HG03378 (cell line): ENCODE results near the gene SLMAP.
"Not testable (repeated sequence)": the region's sequence is repeated elsewhere in the genome, so short reads cannot be mapped to it uniquely, and the experiment has no call there.

Experiments used
- ATAC-seq: cut with Tn5 transposase; IDR thresholded peaks from one replicate; pipeline ENCODE4 v1.9.1; 2021; ENCODE audit warnings: mild to moderate bottlenecking, moderate library complexity; ENCODE audit not compliant: unreplicated experiment

SLMAP gene

DNA sequence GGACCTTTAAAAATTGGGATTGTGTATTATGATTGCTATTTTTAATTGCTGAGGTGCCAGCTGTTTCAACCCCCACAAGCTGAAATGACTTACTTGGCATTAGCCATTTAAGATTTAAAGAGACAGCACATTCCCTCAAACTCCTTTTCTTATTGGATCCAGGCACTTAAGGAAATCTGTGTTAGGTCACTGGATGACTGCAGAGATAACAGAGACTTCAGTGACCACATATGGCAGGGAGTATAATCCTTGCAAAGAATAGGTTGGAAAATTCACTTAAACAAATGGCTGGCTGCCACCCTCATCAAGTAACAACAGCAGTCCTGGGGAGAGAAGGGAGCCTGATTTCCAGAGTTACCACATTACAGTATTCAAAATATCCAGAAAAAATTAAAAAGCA, 66.6 kb downstream of the SLMAP start:
- no peak for ATAC-seq

DNA sequence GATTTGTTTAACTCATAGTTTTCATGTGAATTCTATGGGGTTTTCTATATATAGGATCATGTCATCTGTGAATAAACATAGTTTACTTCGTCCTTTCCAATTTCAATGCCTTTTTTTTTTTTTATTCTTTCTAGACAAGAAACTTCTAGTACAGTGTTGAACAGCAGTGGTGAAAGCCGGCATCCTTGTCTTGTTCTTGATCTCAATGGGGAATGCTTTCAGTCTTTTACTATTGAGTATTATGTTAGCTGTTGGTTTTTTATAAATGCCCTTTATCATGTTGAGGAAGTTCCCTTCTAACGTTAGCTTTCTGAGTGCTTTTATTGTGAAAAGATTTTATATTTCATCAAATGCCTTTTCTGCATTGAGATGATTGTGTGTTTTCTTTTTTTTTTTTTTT, 69.0 kb downstream of the SLMAP start:
- ATAC-seq: no peak

DNA sequence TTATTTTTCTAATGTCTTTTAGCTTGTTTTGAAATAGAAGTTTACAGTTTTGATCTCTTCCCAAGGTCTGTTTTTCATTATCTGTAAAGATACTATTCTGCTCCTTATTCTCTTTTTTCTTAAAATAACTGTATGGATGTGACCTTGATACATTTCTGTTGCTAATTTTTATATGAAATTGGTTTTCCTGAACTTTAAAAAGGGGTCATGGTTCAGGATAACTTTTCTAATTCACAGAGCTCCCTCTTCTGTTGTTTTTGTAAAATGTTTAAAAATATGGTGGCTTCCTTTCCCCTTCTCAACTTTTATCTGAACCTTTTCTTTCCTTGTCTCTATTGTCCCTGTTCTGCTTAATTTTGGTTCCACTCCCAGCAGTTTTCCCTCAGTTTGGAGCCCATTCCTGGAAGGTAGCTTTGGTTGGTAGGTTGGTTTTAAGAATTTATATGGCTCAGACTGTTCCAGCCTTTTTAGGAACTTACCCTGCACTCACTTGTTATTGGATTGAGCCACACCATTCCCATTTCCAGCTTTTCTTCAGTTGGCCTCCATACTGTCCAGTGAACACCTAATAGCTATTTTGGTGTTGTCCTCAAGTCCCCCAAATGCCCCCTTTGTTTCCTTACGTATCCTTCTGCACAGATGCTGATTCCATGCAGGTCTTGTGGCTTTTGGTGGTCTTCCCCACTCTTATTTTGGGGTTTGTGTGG, 70.3 kb downstream of the SLMAP start:
- no peak for ATAC-seq

DNA sequence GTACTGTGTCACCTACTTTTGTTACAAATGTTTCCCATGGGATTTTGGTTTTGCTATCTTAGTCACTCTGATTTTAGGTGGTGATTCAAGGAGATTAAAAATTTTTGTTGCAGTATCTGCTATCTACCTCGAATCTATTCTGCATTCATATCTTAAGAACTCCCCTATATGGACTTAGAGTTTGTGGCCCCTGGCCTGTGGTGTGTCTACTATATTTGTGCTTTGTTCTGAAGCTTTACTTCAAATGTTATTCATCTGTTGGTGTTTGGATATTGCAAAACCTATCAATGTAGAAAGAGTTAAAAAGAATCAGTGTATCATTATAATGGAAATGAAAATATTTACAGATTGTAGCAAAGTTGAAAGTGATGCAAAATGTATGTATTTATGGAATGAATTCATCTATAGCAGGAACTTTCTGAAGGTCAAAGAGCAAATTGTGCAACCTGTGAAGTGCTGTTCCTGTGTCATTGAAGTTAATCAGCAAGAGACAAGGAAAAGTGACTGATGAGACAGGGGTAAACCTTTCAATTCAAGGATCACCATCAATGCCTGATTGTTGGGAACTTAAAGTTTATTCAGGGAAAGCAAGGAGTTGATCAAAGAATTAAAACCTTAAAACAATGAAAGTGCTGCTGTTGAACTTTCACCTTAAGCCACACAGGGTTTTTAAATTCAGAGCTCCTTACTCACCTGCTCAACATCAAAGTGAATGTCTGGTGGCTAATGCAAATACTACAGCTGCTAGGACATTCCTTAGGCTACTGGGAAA, 71.0 kb downstream of the SLMAP start:
- no peak for ATAC-seq

DNA sequence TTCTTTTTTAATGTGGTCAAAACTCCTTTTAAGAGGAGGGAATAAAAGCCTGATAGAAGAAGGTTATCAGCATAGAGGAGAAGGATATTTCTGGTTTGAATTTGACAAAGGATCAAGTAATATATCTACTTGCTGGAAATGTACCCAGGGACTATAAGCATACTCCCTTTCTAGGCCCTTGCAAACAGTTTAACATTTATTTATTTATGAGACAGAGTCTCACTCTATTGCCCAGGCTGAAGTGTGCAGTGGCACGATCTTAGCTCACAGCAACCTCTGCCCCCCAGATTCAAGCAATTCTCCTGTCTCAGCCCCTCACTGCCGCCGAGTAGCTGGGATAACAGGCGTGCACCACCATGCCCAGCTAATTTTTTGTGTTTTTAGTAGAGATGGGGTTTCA, 71.6 kb downstream of the SLMAP start:
- ATAC-seq: no peak

DNA sequence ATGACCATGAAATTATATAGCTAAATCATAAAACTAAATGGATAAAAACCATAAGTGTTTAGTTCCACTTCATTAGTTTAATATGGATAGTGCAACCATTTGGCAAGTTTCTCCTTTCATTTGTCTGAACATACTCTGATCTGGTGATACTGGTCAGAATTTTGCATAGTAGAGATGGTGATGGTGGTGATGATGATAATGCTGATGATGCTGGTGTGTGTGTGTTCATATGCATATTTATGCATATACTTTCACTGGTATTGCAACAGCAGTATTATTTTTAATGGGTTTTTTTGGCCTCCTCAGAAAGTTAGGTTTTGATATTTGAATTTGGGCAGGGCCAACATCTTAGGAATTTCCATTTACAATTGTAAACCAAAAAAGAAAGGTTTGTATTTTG, 76.4 kb downstream of the SLMAP start:
- no peak for ATAC-seq

DNA sequence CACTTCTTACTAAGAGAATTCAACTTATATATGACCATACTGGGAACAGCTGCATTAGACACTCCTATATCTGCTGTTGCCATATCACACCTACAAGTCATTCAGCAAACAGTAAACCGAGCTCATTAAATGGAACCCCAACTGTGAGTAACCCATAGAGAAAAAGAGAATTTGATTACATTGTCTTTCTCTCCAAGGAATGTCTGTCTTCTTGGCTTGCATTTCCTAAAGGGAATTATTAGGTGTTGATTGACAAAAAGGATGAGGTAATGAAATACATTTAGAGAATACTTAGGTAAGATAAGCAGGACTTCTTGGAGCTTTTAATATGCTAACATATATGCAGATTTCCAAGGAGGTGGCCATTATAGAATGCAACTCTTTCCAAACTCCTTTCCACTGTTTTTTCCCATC, 76.8 kb downstream of the SLMAP start:
- ATAC-seq: no peak

- ATAC-seq: no peak
Observed at GRCh38 chr3:57833763-57834162, 77.7 kb downstream of the SLMAP start.

GRCh38 chr3:57837686-57838085, 81.6 kb downstream of the SLMAP start:
- ATAC-seq: no peak

GRCh38 chr3:57838627-57839026, 82.5 kb downstream of the SLMAP start:
- ATAC-seq: no peak

DNA sequence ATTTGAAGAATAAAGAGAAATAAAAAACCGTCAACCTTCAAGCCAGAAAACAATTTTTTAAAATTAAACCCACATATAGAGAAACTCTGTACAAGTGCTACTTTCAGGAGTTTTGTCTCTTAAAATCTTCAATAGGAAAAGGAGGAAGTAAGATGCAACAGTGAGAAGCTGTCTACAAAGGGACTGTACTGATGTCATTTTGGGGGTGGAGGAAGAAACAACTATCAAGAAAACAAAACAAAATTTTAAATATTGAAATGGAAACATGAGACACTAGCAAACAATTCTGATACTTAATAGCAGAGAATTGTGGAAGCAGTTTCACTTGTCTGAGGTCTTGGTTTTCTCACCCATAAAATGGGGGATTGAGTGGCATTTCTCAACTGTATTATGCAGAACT, 84.4 kb downstream of the SLMAP start:
- no peak for ATAC-seq

- ATAC-seq: no peak
Observed at GRCh38 chr3:57841818-57842217, 85.7 kb downstream of the SLMAP start.

DNA sequence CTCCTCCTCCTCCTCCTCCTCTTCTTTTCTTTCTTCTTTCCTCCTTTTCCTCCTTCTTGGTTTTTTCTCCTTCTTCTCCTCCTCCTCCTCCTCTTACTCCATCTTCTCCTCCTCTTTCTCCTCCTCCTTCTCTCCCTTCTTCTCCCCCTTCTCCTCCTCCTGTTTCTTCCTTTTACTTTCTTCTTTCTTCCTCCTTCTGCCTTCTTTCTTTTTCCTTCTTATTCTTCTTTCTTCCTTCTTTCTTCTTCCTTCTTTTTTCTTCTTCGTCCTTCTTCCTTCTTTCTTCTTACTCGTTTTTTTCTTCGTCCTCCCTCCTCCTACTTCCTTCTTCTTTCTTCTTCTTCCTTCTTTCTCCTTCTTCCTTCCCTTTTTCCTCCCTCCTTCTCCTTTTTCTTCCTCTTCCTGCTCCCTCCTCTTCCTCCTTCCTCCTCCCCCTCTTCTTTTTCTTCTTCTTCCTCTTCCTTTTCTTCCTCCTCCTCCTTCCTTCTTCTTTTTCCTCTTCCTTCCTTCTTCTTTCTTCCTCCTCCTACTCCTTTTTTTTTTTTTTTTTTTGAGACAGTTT, 92.1 kb downstream of the SLMAP start:
- no peak for ATAC-seq

DNA sequence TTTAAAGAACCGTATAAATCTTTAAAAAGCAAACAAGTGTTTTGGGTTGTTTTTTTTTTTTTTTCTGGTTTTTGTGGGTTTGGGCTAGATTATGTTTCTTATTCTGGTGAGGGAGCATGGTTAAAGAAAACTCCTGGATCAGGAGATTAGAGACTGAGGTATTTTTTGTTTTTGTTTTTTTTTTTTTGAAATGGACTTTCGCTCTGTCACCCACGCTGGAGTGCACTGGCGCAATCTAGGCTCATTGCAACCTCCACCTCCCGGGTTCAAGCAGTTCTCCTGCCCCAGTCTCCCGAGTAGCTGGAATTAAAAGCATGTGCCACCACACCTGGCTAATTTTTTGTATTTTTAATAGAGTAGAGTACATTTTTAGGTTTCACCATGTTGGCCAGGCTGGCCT, 95.2 kb downstream of the SLMAP start:
- no peak for ATAC-seq

DNA sequence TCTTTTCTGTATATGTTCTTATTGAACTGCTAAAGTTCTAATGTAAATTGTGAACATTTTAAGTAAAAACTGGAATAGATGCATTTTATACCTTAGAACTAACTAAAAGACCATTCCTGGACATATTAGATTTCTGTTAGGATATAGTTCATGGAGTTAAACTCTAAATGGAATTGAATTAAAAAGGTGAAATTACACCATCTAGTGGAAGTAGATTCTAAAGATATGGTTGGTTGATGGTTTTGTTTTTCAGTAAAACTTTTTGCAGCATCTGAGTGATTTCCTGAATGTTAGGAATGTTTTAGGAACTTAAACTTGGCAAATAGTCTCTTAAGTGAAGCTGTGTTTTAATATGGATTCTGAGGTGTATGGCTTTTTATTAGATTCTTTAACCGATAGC, 96.8 kb downstream of the SLMAP start:
- no peak for ATAC-seq

DNA sequence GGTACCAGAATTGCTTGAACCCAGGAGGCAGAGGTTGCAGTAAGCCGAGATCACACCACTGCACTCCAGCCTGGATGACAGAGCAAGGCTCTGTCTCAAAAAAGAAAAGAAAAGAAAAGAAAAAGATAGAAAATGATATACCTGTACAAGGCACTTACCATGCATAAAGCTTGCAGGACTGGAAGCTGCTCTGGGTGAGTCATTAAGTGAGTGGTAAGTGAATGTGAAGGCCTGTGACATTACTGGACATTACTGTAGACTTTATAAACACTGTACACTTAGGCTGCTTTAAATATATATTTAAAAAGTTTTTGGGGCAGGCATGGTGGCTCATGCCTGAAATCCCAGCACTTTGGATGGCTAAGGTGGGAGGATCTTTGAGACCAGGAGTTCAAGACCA, 99.2 kb downstream of the SLMAP start:
- no peak for ATAC-seq

DNA sequence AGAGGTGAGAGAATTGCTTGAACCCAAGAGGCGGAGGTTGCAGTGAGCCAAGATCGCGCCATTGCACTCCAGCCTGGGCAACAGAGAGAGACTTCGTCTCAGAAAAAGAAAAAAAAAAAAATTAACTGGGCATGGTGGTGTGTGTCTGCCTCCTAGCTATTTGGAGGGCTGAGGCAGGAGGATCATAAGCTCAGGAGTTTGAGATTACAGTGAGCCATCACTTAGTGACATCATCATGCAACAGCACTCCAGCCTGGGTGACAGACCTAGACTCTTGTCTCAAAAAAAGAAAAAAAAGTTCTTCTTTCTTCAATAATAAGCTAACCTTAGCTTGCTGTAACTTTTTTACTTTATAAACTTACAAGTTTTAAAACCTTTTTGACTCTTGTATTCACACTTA, 99.8 kb downstream of the SLMAP start:
- no peak for ATAC-seq

DNA sequence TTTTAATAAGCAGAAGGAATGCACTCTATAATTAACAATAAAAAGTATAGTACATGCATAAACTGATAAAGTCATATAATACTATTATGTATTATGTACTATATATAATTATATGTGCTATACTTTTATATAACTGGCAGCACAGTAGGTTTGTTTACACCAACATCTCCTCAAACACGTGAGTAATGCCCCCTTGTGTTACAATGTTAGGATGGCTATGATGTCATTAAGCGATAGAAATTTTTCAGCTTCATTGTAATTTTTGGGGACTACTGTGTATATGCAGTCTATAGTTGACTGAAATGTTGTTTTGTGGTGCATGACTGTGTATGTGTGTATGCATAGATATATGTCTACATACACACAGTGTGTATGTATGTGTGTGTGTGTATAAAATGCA, 100.6 kb downstream of the SLMAP start:
- ATAC-seq: no peak

- no peak for ATAC-seq
Observed at GRCh38 chr3:57862894-57863293, 106.8 kb downstream of the SLMAP start.

DNA sequence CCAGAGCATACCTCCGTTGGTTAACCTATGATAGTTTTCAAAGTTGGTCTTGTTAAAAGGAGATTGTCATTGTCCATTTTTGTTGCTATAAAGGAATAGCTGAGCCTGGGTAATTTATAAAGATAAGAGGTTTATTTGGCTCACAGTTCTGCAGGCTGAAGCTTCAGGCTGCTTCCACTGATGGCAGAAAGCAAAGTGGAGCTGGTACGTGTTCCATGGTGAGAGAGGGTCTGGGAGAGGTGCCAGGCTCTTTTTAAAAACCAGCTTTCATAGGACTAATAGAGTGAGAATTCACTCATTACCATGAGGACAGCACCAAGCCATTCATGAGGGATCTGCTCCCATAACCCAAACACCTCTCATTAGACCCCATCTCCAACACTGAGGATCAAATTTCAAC, 107.3 kb downstream of the SLMAP start:
- no peak for ATAC-seq

GRCh38 chr3:57864853-57865252, 108.7 kb downstream of the SLMAP start:
- ATAC-seq: no peak

DNA sequence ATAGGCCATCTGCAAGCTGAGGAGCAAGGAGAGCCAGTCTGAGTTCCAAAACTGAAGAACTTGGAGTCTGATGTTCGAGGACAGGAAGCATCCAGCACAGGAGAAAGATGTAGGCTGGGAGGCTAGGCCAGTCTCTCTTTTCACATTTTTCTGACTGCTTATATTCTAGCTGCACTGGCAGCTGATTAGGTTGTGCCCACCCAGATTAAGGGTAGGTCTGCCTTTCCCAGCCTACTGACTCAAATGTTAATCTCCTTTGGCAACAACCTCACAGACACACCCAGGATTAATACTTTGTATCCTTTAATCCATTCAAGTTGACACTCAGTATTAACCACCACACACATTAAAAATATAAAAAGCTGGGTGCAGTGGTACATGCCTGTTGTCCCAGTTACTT, 113.0 kb downstream of the SLMAP start:
- not testable (repeated sequence) for ATAC-seq
